Spleen (tissue), 11 donors: ENCODE measurements around the gene THUMPD3. TPM values are rescaled to one million over a fixed set of nuclear protein-coding genes. Genes with fewer than 3 reads are reported as not detected.

Experiments used
- DNase-seq: peaks from one replicate; pipeline ENCODE4 v3.0.0-alpha.2; 2020
- H3K27ac ChIP-seq, 8 donors: fragments of 200-600 bp; sonication (generic) in 7 of 8; 1 replicate in 4 of 8; 2 replicates in 4 of 8; pipeline versions ENCODE4 v1.5.0 to v1.8.0; 2016 to 2021; ENCODE audit warnings: inconsistent platforms in 4 of 8, mild to moderate bottlenecking in 4 of 8, moderate library complexity in 1 of 8
- H3K27me3 ChIP-seq, 7 donors: fragments of 200-600 bp; sonication (generic) in 6 of 7; replicated peaks in 1 of 7; 1 replicate in 4 of 7; 2 replicates in 3 of 7; pipeline versions ENCODE4 v1.5.0 to v1.8.0; 2016 to 2021; ENCODE audit warnings: inconsistent platforms in 3 of 7, mild to moderate bottlenecking in 1 of 7
- H3K36me3 ChIP-seq, 6 donors: fragments of 200-600 bp; sonication (generic) in 5 of 6; 1 replicate in 4 of 6; 2 replicates in 2 of 6; pipeline versions ENCODE4 v1.5.0 to v1.8.0; 2016 to 2021; ENCODE audit warnings: inconsistent platforms in 2 of 6
- H3K4me1 ChIP-seq, 6 donors: fragments of 200-600 bp; sonication (generic) in 5 of 6; 1 replicate in 3 of 6; 2 replicates in 3 of 6; pipeline versions ENCODE4 v1.5.0 to v1.8.0; 2016 to 2021; ENCODE audit warnings: inconsistent platforms in 3 of 6
- H3K4me3 ChIP-seq, 8 donors: fragments of 200-600 bp; sonication (generic) in 7 of 8; 1 replicate in 4 of 8; 2 replicates in 4 of 8; pipeline versions ENCODE4 v1.5.0 to v1.8.0; 2016 to 2021; ENCODE audit warnings: inconsistent platforms in 4 of 8, mild to moderate bottlenecking in 4 of 8, moderate library complexity in 2 of 8
- H3K9me3 ChIP-seq, 8 donors: fragments of 200-600 bp; sonication (generic) in 7 of 8; 1 replicate in 4 of 8; 2 replicates in 4 of 8; pipeline versions ENCODE4 v1.5.0 to v1.8.0; 2016 to 2021; ENCODE audit warnings: inconsistent platforms in 4 of 8
- POLR2A ChIP-seq, 3 donors: fragments of 450-650 bp; IDR thresholded peaks; one replicate each; pipeline ENCODE4 v1.5.1; 2017; ENCODE audit warnings: antibody characterized with exemption in 3 of 3, mild to moderate bottlenecking in 1 of 3
- POLR2AphosphoS5 ChIP-seq, 3 donors: sonication (generic); formaldehyde crosslinking; IDR thresholded peaks; one replicate each; pipeline ENCODE4 v1.5.1; 2017; ENCODE audit warnings: antibody characterized with exemption in 3 of 3
- whole genome bisulfite sequencing, 5 donors: extraction: QIAGEN DNeasy Blood & Tissue Kit in 3 of 5; methylation state at CpG; one replicate each; pipeline versions ENCODE4 v1.1.5 to v1.1.7; 2013 to 2018; 5-methylcytosine and 5-hydroxymethylcytosine counted together
- intact Hi-C: fragments of 100-400 bp; cut with DNase I; formaldehyde crosslinking; loops from one replicate; pipeline ENCODE4 v1.15.0; 2023; ENCODE audit warnings: low total_unique reads
- polyA plus RNA-seq, 3 donors: library from polyadenylated mRNA; stranded (reverse); fragments of 200-250 nt; gene quantifications; one replicate each; pipeline ENCODE4 v1.2.1, GENCODE V29; 2013
- total RNA-seq, 7 donors: library from RNA; depleted of rRNA in 3 of 7; stranded (reverse); fragments of >200 nt in 3 of 7; fragmentation: NEBNext Ultra II Directional in 4 of 7; extraction: Animal tissue kit (Norgen Biotek cat#: 25700) in 4 of 7; gene quantifications; one replicate each; pipeline versions ENCODE4 v1.1.0 to v1.2.1, GENCODE V29; 2016 to 2021
- TF ChIP-seq, protein P1 (sequence below), 11 experiments: fragments of 200-600 bp in 7 of 11; fragments of 450-650 bp in 4 of 11; sonication (generic) in 4 of 11; IDR thresholded peaks in 8 of 11; conservative IDR thresholded peaks in 3 of 11; 1 replicate in 7 of 11; 2 replicates in 4 of 11; pipeline versions ENCODE4 v1.4.0 to v1.8.0; 2016 to 2021; ENCODE audit warnings: antibody characterized with exemption in 11 of 11, inconsistent platforms in 4 of 11, mild to moderate bottlenecking in 1 of 11
- donor health status: healthy with polysubstance abuse.
- donor health status: DM: no; HTN: no; CAD: no; lungs with moderate emphysema.
- donor health status: DM: no; HTN: no; CAD: no.
- donor health status: Bipolar disorder and iron deficiency.
- donor health status: healthy.
- donor health status: DM: no; HTN: no; CAD: no.
- donor health status: DM: yes; HTN: yes; CAD: no.

Gene THUMPD3
- total and polyA plus RNA-seq, 10 donors, result 16.3 to 36.8 (median 23.8) TPM

DNA sequence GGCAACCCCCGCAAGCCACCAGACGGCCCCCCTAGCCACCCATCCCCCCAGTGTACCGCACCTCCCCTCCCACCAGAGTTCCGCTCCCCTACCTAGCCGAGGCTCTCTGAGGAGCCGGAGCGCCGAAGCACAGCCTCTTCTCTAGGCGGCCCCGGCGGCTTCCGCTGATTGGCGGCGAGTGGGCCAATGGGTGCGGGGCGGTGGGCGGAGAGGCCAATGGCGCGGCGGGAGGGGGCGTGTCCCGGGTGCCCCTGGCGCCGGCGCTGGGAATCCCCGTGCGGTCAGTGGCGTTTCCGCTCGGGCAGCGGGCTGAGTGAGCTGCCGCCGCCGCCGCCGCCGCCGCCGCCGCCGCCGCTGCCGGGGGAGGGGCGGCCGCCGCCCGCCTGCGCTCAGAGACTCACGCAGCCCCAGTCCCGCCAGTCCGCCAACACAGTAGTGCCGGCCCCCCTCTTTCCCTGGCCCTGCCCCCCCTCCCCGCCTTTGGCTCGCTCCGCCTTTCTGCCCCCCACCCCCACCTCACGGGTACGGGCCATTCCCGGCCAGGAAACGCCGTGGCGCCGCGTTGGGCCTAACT is 34.6 kb downstream of the THUMPD3 start, which contains the start of gene SETD5:
SETD5 (plus strand) TSS at position 284 of the 574 bp plus-strand sequence. CDS start 31,324 bp downstream, outside the sequence.
- TF ChIP-seq, protein P1, sequence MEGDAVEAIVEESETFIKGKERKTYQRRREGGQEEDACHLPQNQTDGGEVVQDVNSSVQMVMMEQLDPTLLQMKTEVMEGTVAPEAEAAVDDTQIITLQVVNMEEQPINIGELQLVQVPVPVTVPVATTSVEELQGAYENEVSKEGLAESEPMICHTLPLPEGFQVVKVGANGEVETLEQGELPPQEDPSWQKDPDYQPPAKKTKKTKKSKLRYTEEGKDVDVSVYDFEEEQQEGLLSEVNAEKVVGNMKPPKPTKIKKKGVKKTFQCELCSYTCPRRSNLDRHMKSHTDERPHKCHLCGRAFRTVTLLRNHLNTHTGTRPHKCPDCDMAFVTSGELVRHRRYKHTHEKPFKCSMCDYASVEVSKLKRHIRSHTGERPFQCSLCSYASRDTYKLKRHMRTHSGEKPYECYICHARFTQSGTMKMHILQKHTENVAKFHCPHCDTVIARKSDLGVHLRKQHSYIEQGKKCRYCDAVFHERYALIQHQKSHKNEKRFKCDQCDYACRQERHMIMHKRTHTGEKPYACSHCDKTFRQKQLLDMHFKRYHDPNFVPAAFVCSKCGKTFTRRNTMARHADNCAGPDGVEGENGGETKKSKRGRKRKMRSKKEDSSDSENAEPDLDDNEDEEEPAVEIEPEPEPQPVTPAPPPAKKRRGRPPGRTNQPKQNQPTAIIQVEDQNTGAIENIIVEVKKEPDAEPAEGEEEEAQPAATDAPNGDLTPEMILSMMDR (IDR thresholded peaks at IDR 0.05 in 8 of 11, conservative IDR thresholded peaks at IDR 0.05 in 3 of 11), result peak in 1 of 11 experiments; percentile 20
- TF ChIP-seq POLR2A (IDR thresholded peaks at IDR 0.05) (peak; percentile 43 to 96 (median 93)), POLR2AphosphoS5 (IDR thresholded peaks at IDR 0.05) (peak; percentile 99)
- intact Hi-C loops, result no loop called here
- Histone ChIP-seq H3K9me3 (no peaks in the 10 kb centered on the region), H3K27ac (peak within 1 kb of the TSS; percentile 96 to 99 (median 99)), H3K36me3 (peaks cover 0 to 30% (median 13%) of the 10 kb centered on the region in 6 donors), H3K4me3 (peak within 1 kb of the TSS; percentile 62 to 91 (median 73)), H3K4me1 (peaks cover 64 to 81% (median 77%) of the 10 kb centered on the region in 6 donors), H3K27me3 (no peaks in the 10 kb centered on the region)
- DNase-seq, result peak; percentile 99
- 0 to 1% (median 0%) methylated on average over 8 to 63 of the region's 63 CpGs for WGBS, 5 donors

DNA sequence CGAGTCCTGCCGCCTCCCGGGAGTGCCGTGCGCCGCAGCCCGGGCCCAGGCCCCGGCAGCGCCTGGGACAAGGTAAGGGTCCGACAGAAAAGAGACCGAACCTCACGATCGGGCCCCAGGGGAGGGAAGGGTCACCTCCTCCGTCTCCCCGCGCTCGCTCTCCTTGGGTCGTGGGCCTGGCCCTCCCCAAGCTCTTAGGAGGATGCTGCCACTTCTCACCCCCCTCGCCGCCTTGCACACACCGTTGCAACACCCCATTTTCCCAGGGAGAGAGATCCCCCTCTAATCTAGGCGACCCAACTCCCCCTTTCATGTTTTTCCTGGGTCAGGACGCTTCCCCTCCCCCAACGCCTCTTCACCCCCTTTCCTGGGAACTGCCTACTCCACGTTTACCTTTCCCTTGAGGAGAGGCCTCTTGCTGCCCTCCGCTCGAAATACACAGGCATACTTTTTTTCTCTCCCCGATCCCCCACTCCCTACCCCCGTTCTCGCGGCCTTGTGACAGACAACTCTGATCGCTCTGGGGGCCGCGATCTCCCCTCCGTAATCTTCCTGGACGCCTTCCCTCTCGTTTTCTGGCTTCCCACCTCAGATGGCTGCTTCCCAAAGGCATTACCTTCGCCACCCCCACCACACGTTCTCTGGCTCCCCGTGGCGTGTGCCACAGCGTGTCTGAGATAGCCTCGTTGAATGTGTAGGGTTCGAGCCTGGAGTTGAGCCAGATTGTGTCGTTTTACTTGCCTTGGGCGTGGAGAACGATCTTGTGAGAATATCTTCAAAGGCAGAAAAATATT is 35.2 kb downstream of the THUMPD3 start:
- Histone ChIP-seq H3K27me3 (no peaks in the 10 kb centered on the region), H3K36me3 (peaks cover 0 to 23% (median 12%) of the 10 kb centered on the region in 6 donors), H3K9me3 (no peaks in the 10 kb centered on the region), H3K4me3 (peak overlapping the region; percentile 62 to 91 (median 73)), H3K27ac (peak overlapping the region; percentile 96 to 99 (median 99)), H3K4me1 (peaks cover 65 to 81% (median 77%) of the 10 kb centered on the region in 6 donors)
- TF ChIP-seq POLR2A (IDR thresholded peaks at IDR 0.05), result no peak
- peak; percentile 94 for DNase-seq
- WGBS, 5 donors, result 0 to 1% (median 1%) methylated on average over 41 to 47 of the region's 47 CpGs
- intact Hi-C loops, result no loop called here

DNA sequence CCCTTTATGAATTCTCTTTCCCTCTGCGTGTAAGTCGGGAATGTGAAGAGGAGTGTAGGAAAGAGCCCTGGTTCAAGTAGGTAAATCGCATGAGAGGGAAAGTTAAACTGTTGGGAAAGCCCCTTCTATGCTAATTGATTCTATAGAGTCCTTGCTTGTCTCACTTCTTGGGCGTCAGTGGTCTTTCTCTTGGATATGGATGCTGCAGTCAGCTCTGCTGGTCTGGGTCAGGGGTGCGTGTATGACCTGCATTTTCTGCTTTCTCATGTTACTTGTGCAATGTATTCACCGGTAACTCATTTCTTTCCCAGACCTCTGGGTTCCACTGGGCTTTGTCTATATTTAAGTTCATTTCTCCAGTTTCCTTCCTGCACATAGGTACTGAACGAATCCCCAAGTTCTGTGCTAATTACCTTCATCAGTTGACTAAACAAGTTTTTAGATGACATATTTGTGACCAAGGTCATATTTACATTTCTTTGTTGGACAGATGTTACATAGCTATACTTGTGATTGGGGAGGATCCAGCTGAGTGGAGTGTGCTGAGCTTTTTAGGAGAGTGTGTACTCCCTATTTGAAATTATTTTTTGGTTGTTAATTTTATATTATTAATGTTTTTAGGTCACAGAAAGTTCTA is 36.0 kb downstream of the THUMPD3 start:
- TF ChIP-seq POLR2A (IDR thresholded peaks at IDR 0.05) (no peak), POLR2AphosphoS5 (IDR thresholded peaks at IDR 0.05) (no peak)
- TF ChIP-seq, protein P1 (IDR thresholded peaks at IDR 0.05 in 8 of 11, conservative IDR thresholded peaks at IDR 0.05 in 3 of 11), result no peak
- Histone ChIP-seq H3K36me3 (peaks cover 0 to 16% (median 5%) of the 10 kb centered on the region in 6 donors), H3K27me3 (no peaks in the 10 kb centered on the region), H3K4me1 (peaks cover 62 to 81% (median 77%) of the 10 kb centered on the region in 6 donors), H3K27ac (peak overlapping the region; percentile 96 to 99 (median 99)), H3K4me3 (peak overlapping the region; percentile 62 to 91 (median 73)), H3K9me3 (no peaks in the 10 kb centered on the region)
- WGBS, 5 donors, result 0 to 1% (median 0%) methylated on average over 7 of the region's 7 CpGs
- DNase-seq, result no peak
- intact Hi-C loops, result no loop called here

DNA sequence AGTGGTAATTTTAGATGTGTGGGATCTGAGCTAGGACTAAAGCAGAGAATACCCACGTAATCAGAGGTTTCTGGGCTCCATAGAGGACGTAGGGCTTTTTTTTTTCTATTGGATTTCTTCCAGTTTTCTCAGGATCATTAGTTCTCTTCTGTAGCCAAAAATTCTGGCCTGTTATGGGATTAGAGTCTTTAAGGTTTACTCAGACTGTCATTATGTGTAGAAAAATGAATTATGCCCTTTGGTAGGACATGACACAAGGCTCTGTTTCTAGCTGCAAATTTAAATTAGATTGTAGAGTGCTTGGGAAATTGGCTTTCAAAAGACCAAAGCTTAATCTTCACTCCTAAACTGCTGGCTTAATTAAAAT is 36.5 kb downstream of the THUMPD3 start:
- intact Hi-C loops, result no loop called here
- WGBS, 5 donors, result 2 to 12% (median 8%) methylated on average over 2 of the region's 2 CpGs

More for the DNA sequence above, 36.5 kb downstream of the THUMPD3 start:
- peak overlapping the region; percentile 62 to 91 (median 73) for H3K4me3 ChIP-seq
- peaks cover 0 to 11% (median 4%) of the 10 kb centered on the region in 6 donors for H3K36me3 ChIP-seq
- H3K27me3 ChIP-seq, result no peaks in the 10 kb centered on the region
- peaks cover 59 to 81% (median 77%) of the 10 kb centered on the region in 6 donors for H3K4me1 ChIP-seq
- H3K27ac ChIP-seq, result peak overlapping the region; percentile 29 to 99 (median 99)
- no peak for DNase-seq
- TF ChIP-seq POLR2A (IDR thresholded peaks at IDR 0.05) (no peak), POLR2AphosphoS5 (IDR thresholded peaks at IDR 0.05) (no peak)
- TF ChIP-seq, protein P1 (IDR thresholded peaks at IDR 0.05 in 8 of 11, conservative IDR thresholded peaks at IDR 0.05 in 3 of 11), result no peak
- no peaks in the 10 kb centered on the region for H3K9me3 ChIP-seq
